A673 (cell line): ENCODE data around the gene SLC35F1. TPM values are rescaled to one million over a fixed set of nuclear protein-coding genes. Genes with fewer than 3 reads are reported as not detected.

ENCODE experiments used
- BruUV-seq: library from RNA; stranded (reverse); fragments of 400-500 nt; replicated peaks from 2 replicates; lab custom pipeline; 2021; lab: Mats Ljungman, UMichigan
- CTCF ChIA-PET: fragments of 300-600 bp; sonication (Branson Sonifier 250); formaldehyde crosslinking; loops from one replicate; lab custom pipeline; 2022; ENCODE audit warnings: antibody characterized with exemption; lab: Charles Lee
- POLR2A ChIA-PET: fragments of 300-600 bp; sonication (Branson Sonifier 250); formaldehyde crosslinking; loops from one replicate; lab custom pipeline; 2022; ENCODE audit warnings: antibody characterized with exemption; ENCODE audit not compliant: low non-redundant PET; lab: Charles Lee
- DNase-seq: peaks from one replicate; pipeline ENCODE4 v3.0.0-alpha.2; 2015; ENCODE audit warnings: low spot score
- H3K27ac ChIP-seq: fragments of 200-600 bp; sonication (generic); 2 replicates; pipeline ENCODE4 v1.5.1; 2016; ENCODE audit warnings: mixed run types, low read depth, mild to moderate bottlenecking, mixed read lengths, antibody characterized with exemption, low read length; ENCODE audit not compliant: poor library complexity, severe bottlenecking
- H3K27me3 ChIP-seq: fragments of 200-600 bp; sonication (generic); replicated peaks from 2 replicates; pipeline ENCODE4 v1.6.1; 2017; ENCODE audit warnings: mixed run types, low read depth, mild to moderate bottlenecking, mixed read lengths, antibody characterized with exemption, low read length; ENCODE audit not compliant: insufficient read depth, poor library complexity
- H3K36me3 ChIP-seq: fragments of 200-600 bp; sonication (generic); 2 replicates; pipeline ENCODE4 v1.6.1; 2016; ENCODE audit warnings: mixed run types, mild to moderate bottlenecking, mixed read lengths, antibody characterized with exemption, low read length; ENCODE audit not compliant: insufficient read depth, poor library complexity, severe bottlenecking
- H3K4me1 ChIP-seq: fragments of 200-600 bp; sonication (generic); 2 replicates; pipeline ENCODE4 v1.6.1; 2017; ENCODE audit warnings: mixed run types, mild to moderate bottlenecking, mixed read lengths, antibody characterized with exemption, low read length; ENCODE audit not compliant: insufficient read depth, poor library complexity, severe bottlenecking
- H3K4me3 ChIP-seq: fragments of 200-600 bp; sonication (generic); 2 replicates; pipeline ENCODE4 v1.5.1; 2016; ENCODE audit warnings: low read depth, mixed run types, mild to moderate bottlenecking, mixed read lengths, low read length; ENCODE audit not compliant: poor library complexity, severe bottlenecking
- H3K9me3 ChIP-seq: fragments of 200-600 bp; sonication (generic); 2 replicates; pipeline ENCODE4 v1.6.1; 2016; ENCODE audit warnings: mixed run types, low read depth, mild to moderate bottlenecking, mixed read lengths, antibody characterized with exemption, low read length; ENCODE audit not compliant: poor library complexity, severe bottlenecking
- EZH2 ChIP-seq: fragments of 200-600 bp; sonication (generic); IDR thresholded peaks from 2 replicates; pipeline ENCODE4 v1.6.1; 2017; ENCODE audit warnings: borderline replicate concordance, low read depth, mild to moderate bottlenecking, mixed read lengths, antibody characterized with exemption, low read length; ENCODE audit not compliant: poor library complexity, severe bottlenecking
- intact Hi-C: fragments of 100-400 bp; cut with micrococcal nuclease; formaldehyde crosslinking; loops from one replicate; pipeline ENCODE4 v1.10.0; 2022; ENCODE audit not compliant: unreplicated experiment
- total RNA-seq: library from RNA; stranded (reverse); gene quantifications from 2 replicates; pipeline ENCODE4 v1.2.3, GENCODE V29; 2021
- TF ChIP-seq, protein P1 (sequence below): fragments of 300-800, 200-600 bp; sonication (generic); conservative IDR thresholded peaks from 2 replicates; pipeline ENCODE4 v1.5.1; 2017; ENCODE audit warnings: low read depth, mild to moderate bottlenecking, antibody characterized with exemption, low read length, moderate library complexity, mixed read lengths

Gene SLC35F1
- total RNA-seq, 1 experiment from 2014 or later: 5.3 TPM

DNA sequence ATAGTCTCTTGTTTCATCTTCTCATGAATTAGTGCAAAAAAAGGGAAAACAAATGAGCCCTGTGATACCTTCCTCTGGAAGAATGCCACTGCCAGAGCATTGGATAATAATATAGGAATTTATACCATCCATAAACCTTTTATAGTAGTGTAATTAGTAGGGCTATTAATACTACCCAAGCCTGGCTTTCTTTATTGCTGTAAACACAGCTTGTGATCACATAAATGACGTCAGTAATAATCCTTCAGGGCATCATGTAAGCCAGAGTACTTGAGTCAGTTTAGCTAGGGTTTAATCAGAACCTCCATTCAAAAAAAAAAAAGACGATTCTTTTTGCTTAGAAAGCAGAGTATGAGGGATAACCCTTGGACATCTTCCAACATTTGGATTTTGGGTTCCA, 264.8 kb downstream of the SLC35F1 start:
- CTCF ChIA-PET: no interaction called here
- BruUV-seq: no TSS peak

DNA sequence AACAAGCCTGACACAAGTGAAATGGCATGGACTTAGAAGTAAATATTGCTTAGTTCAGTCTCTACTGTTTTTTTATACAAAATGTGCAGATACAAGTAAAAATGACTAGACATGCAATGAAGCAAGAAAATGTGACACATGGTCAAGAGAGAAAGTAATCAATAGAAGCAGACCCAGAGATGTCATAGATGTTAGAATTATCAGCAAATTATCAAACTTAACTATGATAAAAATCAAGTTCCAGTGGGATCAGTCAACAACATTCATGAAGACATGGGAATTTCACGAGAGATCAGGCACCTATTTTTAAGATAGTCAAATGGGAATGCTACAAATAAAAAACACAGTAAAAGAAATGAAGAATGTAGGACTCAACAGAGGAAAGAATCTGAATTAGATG, 267.0 kb downstream of the SLC35F1 start:
- Histone ChIP-seq H3K27me3 (no peaks in the 10 kb centered on the region), H3K36me3 (no peaks in the 10 kb centered on the region), H3K9me3 (peaks cover 3% of the 10 kb centered on the region), H3K4me1 (peaks cover 20% of the 10 kb centered on the region), H3K27ac (no peak overlapping the region), H3K4me3 (no peak overlapping the region)
- no peak for DNase-seq
- ChIA-PET CTCF (no interaction called here), POLR2A (no interaction called here)
- intact Hi-C loops: no loop called here
- BruUV-seq: no TSS peak
- no peak for TF ChIP-seq EZH2
- TF ChIP-seq, protein P1, sequence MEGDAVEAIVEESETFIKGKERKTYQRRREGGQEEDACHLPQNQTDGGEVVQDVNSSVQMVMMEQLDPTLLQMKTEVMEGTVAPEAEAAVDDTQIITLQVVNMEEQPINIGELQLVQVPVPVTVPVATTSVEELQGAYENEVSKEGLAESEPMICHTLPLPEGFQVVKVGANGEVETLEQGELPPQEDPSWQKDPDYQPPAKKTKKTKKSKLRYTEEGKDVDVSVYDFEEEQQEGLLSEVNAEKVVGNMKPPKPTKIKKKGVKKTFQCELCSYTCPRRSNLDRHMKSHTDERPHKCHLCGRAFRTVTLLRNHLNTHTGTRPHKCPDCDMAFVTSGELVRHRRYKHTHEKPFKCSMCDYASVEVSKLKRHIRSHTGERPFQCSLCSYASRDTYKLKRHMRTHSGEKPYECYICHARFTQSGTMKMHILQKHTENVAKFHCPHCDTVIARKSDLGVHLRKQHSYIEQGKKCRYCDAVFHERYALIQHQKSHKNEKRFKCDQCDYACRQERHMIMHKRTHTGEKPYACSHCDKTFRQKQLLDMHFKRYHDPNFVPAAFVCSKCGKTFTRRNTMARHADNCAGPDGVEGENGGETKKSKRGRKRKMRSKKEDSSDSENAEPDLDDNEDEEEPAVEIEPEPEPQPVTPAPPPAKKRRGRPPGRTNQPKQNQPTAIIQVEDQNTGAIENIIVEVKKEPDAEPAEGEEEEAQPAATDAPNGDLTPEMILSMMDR: no peak

More for the DNA sequence above, 264.8 kb downstream of the SLC35F1 start:
- H3K27ac ChIP-seq: no peak overlapping the region
- DNase-seq: peak; percentile 74
- peaks cover 3% of the 10 kb centered on the region for H3K9me3 ChIP-seq
- TF ChIP-seq, protein P1: no peak
- no peak for TF ChIP-seq EZH2
- intact Hi-C loops: no loop called here
- no peak overlapping the region for H3K4me3 ChIP-seq
- peaks cover 16% of the 10 kb centered on the region for H3K4me1 ChIP-seq
- no peaks in the 10 kb centered on the region for H3K36me3 ChIP-seq
- POLR2A ChIA-PET: interaction anchor here (0.7 kb wide), 1 partner anchor 128 kb away, joined by 3 read pairs; no protein-coding TSS in a partner anchor
- H3K27me3 ChIP-seq: no peaks in the 10 kb centered on the region

DNA sequence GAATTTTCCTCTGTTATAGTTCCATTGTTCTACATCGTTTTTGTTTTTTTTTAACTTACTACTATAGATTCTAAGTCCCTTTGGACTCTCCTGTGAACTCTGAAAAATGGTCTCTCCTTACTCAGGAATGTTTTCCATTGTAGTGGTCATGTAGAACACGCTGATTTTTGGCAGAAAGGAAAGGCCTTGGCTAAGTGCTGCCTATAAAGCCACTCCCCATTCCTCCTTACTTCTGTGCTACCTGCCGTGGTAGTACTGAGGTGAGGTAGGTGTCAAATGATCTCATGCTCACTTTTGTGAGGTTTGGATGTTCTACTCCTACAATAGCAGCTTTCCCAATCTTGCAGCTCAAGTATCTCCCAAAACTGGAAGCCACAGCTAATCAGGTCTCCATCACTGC, 270.7 kb downstream of the SLC35F1 start:
- Histone ChIP-seq H3K4me1 (peaks cover 7% of the 10 kb centered on the region), H3K9me3 (peaks cover 3% of the 10 kb centered on the region), H3K27me3 (no peaks in the 10 kb centered on the region), H3K27ac (no peak overlapping the region), H3K4me3 (no peak overlapping the region), H3K36me3 (no peaks in the 10 kb centered on the region)
- POLR2A ChIA-PET: interaction anchor here (0.6 kb wide), 1 partner anchor 731 kb away, joined by 4 read pairs; no protein-coding TSS in a partner anchor
- CTCF ChIA-PET: no interaction called here
- BruUV-seq: no TSS peak
- intact Hi-C loops: no loop called here
- DNase-seq: no peak
- TF ChIP-seq, protein P1: no peak
- TF ChIP-seq EZH2: no peak
